Measurements from ENCODE around the gene GJE1.

GJE1 gene

DNA sequence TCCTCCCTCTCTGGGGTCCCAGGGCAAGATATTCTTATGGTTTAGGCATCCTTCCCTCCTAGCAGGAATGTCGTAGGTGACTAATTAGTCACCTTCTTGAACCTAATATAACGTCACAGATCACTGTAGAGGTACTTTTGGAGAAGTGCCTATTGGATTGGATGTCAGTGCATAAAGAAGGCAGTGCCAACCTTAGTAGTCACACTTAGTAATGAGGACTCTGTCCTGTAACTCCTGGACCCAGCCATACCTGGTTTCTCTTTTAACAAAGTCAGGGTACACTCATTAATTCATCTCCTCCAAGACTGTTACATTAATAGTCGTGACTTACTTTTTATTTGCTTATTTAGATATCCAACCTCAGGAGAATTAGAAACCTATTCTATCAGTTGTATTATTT is 34.3 kb downstream of the GJE1 start:
- DNase-seq: no peak

GRCh38 chr6:142167486-142167885 is 34.8 kb downstream of the GJE1 start:
- no peak for DNase-seq

- DNase-seq: no peak
Observed at GRCh38 chr6:142171351-142171750, 38.6 kb downstream of the GJE1 start.

DNA sequence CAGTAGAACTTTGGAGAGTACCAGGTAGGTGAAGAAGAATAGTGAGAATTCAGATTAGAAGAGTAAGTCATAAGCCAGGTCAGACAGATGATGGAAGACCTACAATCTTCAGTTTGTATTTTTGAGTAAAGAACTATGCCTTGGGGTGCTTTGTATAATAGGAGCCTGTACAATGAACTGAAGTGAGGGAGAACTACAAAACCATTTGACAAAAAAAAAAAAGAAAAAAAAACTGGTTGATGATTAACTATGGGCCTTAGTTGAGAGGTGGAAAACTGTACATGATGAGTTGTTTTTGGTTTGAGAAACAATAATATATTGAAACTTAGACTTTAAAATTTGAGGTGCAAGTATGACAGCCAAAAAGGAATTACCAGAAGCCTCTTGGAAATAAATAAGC is 40.0 kb downstream of the GJE1 start:
- no peak for DNase-seq

DNA sequence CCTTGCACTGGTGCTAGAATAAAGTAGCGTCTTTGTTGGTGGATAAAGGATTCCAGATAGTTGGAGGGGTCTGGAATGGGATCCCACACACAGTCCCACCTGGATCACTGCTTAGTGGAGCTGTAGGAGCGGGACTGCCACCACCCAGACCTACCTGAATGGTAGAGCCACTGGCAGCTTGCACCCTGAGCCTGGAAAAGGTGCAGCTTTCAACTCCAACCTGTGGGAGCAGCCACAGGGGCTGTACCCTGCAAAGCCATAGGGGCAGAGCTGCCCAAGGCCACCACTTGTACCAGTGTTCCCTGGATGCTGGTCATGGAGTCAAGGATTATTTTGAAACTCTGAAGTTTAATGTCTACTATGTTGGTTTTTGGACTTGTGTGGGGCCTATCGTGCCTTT is 41.3 kb downstream of the GJE1 start:
- DNase-seq: no peak

- DNase-seq: no peak
Observed at GRCh38 chr6:142174703-142175102, 42.0 kb downstream of the GJE1 start.

- no peak for DNase-seq
Observed at GRCh38 chr6:142178129-142178528, 45.4 kb downstream of the GJE1 start.

DNA sequence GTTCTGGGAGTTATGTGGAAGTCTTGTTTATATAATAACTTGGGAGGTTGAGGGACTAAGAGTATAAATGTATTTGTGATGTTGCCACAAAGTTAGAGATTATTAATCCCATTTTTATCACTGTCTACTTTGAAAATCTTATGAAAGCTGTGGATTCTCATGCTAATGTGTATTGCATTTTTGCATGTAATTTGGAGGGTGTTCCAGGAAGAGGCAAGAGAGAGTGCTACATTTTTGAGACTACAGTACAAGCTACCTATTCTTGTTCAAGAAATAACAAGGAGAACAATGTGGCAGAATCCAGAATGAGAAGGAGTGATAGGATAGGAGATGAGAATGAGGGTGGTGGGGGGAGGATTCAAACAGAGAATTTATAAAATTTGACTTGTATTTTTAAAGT is 49.3 kb downstream of the GJE1 start:
- no peak for DNase-seq

DNA sequence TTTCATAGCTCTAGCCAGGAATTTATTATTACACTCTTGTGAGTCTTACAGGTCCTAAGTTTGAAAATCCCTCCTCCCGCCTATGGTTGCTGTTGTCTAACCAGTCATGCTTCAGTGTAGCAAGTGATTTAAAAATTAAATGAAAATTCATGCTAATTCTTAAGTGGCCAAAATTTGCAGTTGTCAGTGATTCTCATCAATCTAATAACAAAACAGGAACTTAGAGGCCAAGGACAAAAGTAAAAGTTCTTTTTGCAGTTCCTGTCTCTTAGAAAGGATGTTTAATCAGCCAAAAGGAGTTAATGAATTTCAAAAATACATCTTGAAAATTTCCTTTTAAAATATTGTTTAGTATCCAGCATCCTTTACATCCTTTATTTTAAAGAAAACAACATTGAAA is 50.6 kb downstream of the GJE1 start:
- no peak for DNase-seq

DNA sequence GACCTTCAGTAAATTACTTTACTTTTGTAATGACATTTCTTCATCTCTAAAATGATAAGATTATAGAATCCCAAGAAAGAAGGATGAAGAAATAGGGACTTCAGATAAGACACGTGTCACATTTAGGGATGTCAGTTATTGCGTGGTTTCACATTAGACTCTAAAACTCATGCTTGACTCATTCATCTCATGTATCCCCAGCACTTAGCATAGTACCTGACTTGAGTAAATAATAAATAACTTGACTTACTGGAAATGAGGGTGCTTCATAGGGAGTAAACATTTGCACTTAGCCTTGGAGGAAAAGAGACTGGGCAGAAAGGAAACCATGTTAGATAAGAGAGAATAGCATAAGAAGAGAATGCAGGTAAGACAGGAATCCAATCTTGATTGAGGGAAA is 51.6 kb downstream of the GJE1 start:
- DNase-seq: no peak

Measured in fibroblast of skin of right quadriceps (primary cell).